ENCODE data around the gene CFAP100.

The CFAP100 gene

DNA sequence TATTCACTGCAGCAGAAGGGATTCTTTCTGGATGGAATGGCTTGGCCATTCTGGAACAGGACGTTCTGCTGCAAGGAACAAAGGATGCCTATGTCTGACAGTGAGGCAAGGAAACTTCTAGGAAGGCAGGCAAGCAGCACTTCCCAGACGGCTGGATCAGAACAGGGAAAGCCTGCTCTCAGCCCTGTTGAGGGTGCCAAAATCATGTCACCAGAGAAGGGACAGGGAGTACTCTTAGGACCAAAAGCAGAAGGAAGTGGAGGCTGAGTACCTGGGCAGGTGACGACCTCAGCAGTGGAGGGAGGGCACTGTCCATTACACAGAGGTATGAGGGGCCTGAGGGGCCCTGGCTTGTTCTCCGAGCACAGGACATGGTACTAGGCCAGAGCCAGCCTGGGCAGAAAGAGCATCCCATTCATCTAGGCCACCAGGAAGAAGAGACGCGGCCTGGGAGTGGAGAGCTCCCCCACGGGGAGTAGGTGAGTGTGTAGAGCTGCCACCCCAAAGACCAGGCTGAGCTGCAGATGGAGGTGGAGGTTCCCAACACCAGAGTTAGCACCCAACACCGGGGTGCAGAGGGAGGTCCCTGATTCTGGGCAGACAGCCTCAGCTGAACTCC lies 47.1 kb upstream of the CFAP100 start:
- 0 out of 2 replicates have a peak, but pooled peaks cover 2% of the 10 kb centered on the region for H3K27me3 ChIP-seq (ENCODE audit: insufficient read depth, low read depth)
- no peak overlapping the region for H3K4me2 ChIP-seq
- H3K9ac ChIP-seq = no peak overlapping the region
- no peaks in the 10 kb centered on the region for H3K36me3 ChIP-seq (ENCODE audit: insufficient read depth)
- H3K4me1 ChIP-seq (ENCODE audit: low read depth, poor library complexity, severe bottlenecking) = no peaks in the 10 kb centered on the region
- TF ChIP-seq, protein P1, sequence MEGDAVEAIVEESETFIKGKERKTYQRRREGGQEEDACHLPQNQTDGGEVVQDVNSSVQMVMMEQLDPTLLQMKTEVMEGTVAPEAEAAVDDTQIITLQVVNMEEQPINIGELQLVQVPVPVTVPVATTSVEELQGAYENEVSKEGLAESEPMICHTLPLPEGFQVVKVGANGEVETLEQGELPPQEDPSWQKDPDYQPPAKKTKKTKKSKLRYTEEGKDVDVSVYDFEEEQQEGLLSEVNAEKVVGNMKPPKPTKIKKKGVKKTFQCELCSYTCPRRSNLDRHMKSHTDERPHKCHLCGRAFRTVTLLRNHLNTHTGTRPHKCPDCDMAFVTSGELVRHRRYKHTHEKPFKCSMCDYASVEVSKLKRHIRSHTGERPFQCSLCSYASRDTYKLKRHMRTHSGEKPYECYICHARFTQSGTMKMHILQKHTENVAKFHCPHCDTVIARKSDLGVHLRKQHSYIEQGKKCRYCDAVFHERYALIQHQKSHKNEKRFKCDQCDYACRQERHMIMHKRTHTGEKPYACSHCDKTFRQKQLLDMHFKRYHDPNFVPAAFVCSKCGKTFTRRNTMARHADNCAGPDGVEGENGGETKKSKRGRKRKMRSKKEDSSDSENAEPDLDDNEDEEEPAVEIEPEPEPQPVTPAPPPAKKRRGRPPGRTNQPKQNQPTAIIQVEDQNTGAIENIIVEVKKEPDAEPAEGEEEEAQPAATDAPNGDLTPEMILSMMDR (conservative IDR thresholded peaks at IDR 0.05; ENCODE audit: low read depth, low read length) = no peak
- H2AFZ ChIP-seq (ENCODE audit: low read depth) = no peak overlapping the region
- H4K20me1 ChIP-seq (ENCODE audit: insufficient read depth) = no peaks in the 10 kb centered on the region
- H3K27ac ChIP-seq = no peak overlapping the region
- no peak overlapping the region for H3K4me3 ChIP-seq (IDR thresholded peaks at IDR 0.05; ENCODE audit: insufficient read depth, low read depth, low read length)
- no peaks in the 10 kb centered on the region for H3K79me2 ChIP-seq (ENCODE audit: insufficient read depth, low read depth)

DNA sequence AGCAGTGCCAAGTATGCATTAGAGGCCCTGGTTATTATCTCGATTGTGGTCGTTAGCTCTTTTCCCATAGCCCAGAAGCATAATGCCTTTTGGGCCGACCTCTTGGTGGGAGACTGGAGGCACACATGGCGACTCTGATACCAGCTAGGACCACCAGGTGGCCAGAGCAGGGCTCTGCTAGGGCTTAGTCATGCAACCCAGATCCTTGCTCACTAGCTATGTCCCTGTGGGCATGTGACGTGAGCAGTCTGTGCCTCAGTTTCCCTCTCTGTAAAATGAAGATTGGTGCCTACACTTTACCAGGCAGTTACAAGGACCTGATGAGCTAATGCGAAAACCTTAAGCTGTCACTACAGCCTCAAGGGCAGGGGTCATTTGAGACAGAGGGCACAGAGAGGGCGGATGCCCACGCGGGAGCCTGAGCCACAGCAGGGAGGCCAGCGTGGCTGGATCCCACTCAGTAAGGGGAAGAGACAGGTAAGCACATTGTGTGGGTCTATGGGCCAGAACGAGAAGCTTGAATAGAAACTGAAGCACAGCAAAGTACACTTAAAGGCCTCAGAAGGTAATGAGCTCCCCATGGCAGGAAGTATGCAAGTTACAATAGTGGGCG lies 46.3 kb upstream of the CFAP100 start:
- H3K9ac ChIP-seq = no peak overlapping the region
- H3K27ac ChIP-seq = no peak overlapping the region
- H3K36me3 ChIP-seq (ENCODE audit: insufficient read depth) = no peaks in the 10 kb centered on the region
- H3K4me3 ChIP-seq (IDR thresholded peaks at IDR 0.05; ENCODE audit: insufficient read depth, low read depth, low read length) = no peak overlapping the region
- H2AFZ ChIP-seq (ENCODE audit: low read depth) = no peak overlapping the region
- no peaks in the 10 kb centered on the region for H3K4me1 ChIP-seq (ENCODE audit: low read depth, poor library complexity, severe bottlenecking)
- H4K20me1 ChIP-seq (ENCODE audit: insufficient read depth) = no peaks in the 10 kb centered on the region
- H3K27me3 ChIP-seq (ENCODE audit: insufficient read depth, low read depth) = 0 out of 2 replicates have a peak, but pooled peaks cover 2% of the 10 kb centered on the region
- H3K4me2 ChIP-seq = no peak overlapping the region
- H3K79me2 ChIP-seq (ENCODE audit: insufficient read depth, low read depth) = no peaks in the 10 kb centered on the region
- TF ChIP-seq, protein P1 (conservative IDR thresholded peaks at IDR 0.05; ENCODE audit: low read depth, low read length) = no peak

DNA sequence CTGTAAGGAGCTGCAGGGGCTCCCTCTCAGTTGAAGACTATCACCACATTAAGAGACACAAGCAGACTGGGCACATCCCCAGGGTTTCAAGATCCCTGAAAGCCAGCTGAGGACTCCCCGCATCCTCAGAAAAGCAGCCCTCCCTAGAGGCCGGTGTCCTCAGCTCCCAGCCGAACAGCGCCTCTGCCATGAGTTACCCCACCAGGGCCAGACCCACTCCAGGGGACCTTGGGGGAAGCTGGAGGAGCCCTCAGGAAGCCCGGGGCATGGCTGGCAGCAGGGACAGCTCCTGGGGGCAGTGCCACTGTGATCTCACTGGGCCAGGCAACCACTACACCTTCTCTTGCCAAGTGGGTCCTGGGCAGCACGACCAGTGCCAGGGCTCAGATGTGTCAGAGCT lies 45.6 kb upstream of the CFAP100 start:
- 0 out of 2 replicates have a peak, but pooled peaks cover 2% of the 10 kb centered on the region for H3K27me3 ChIP-seq (ENCODE audit: insufficient read depth, low read depth)
- TF ChIP-seq, protein P1 (conservative IDR thresholded peaks at IDR 0.05; ENCODE audit: low read depth, low read length) = no peak
- H3K4me3 ChIP-seq (IDR thresholded peaks at IDR 0.05; ENCODE audit: insufficient read depth, low read depth, low read length) = no peak overlapping the region
- no peak overlapping the region for H3K4me2 ChIP-seq
- H4K20me1 ChIP-seq (ENCODE audit: insufficient read depth) = no peaks in the 10 kb centered on the region
- H3K36me3 ChIP-seq (ENCODE audit: insufficient read depth) = no peaks in the 10 kb centered on the region
- no peak overlapping the region for H2AFZ ChIP-seq (ENCODE audit: low read depth)
- no peaks in the 10 kb centered on the region for H3K4me1 ChIP-seq (ENCODE audit: low read depth, poor library complexity, severe bottlenecking)
- no peaks in the 10 kb centered on the region for H3K79me2 ChIP-seq (ENCODE audit: insufficient read depth, low read depth)
- no peak overlapping the region for H3K27ac ChIP-seq
- no peak overlapping the region for H3K9ac ChIP-seq

DNA sequence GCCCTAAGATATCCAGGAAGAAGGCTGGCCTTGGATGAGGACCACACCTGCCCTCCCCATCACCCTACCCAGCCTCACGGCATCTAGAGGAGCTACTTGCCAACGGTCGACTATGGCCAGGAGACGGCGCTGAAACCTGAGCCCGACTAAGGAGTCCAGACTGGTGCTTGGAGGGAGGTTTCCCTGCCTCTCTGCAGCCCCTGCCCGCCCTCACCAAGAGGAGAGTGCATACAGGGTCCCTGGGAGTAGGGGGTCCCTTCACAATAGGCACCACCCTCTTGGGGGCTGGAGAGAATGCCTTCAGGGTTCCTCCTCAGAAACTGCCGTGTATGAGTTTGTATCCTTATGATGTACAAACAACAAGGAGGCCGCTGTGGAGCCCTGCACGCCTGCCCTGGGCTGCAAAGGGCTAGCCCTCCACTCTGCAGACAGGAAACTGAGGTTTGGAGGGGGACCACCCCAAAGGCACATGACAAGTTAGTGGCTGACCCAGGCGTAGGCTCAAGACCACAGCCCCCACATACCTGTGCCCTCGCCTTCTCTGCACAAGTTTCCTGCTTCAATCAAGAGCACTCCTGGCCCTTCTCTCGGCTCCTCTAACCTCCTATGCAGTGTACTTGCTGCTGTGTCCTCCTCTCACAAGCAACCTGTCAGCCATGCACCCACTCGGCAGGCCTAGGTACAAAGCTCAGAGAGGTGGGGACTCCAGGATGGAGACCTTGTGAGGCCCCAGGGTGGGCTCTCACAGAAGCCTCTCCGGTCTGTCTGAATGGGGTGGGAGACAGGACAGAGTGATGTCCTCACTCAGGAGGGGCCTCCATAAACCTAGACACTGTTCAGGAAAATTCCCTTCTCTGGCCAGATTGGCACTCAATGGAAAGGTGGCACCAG lies 44.9 kb upstream of the CFAP100 start:
- Histone ChIP-seq H3K4me1 (ENCODE audit: low read depth, poor library complexity, severe bottlenecking) (no peaks in the 10 kb centered on the region), H3K4me2 (no peak overlapping the region), H3K36me3 (ENCODE audit: insufficient read depth) (no peaks in the 10 kb centered on the region), H3K27ac (no peak overlapping the region), H3K9ac (no peak overlapping the region), H2AFZ (ENCODE audit: low read depth) (no peak overlapping the region), H3K4me3 (IDR thresholded peaks at IDR 0.05; ENCODE audit: insufficient read depth, low read depth, low read length) (no peak overlapping the region), H3K27me3 (ENCODE audit: insufficient read depth, low read depth) (peaks cover 5% of the 10 kb centered on the region; the same call in 1 of the 2 replicates), H4K20me1 (ENCODE audit: insufficient read depth) (no peaks in the 10 kb centered on the region), H3K79me2 (ENCODE audit: insufficient read depth, low read depth) (no peaks in the 10 kb centered on the region)
- TF ChIP-seq, protein P1 (conservative IDR thresholded peaks at IDR 0.05; ENCODE audit: low read depth, low read length) = no peak
